ENCODE measurements around the gene PYY.
"Not testable (repeated sequence)": the region's sequence is repeated elsewhere in the genome, so short reads cannot be mapped to it uniquely, and the experiment has no call there.

The PYY gene

GRCh38 chr17:43942051-43942685 lies 11.6 kb downstream of the PYY start, which contains the start of gene PPY:
Gene PPY (minus strand): TSS chr17:43942476. CDS start chr17:43941654, 822 bp downstream.
- no peak for DNase-seq

- DNase-seq: no peak
Measured at GRCh38 chr17:43940630-43941029, 13.1 kb downstream of the PYY start.

GRCh38 chr17:43939886-43940285 lies 13.9 kb downstream of the PYY start:
- DNase-seq: no peak

GRCh38 chr17:43939452-43939851 lies 14.3 kb downstream of the PYY start:
- not testable (repeated sequence) for DNase-seq

- DNase-seq: no peak
Measured at GRCh38 chr17:43938838-43939182, 14.9 kb downstream of the PYY start.

GRCh38 chr17:43936434-43936833 lies 17.3 kb downstream of the PYY start:
- no peak for DNase-seq

- DNase-seq: no peak
Measured at GRCh38 chr17:43935926-43936261, 17.8 kb downstream of the PYY start.

- no peak for DNase-seq
Measured at GRCh38 chr17:43935204-43935925, 18.4 kb downstream of the PYY start.

- DNase-seq: no peak
Measured at GRCh38 chr17:43932923-43933322, 20.8 kb downstream of the PYY start.

GRCh38 chr17:43932357-43932756 lies 21.4 kb downstream of the PYY start:
- DNase-seq: no peak

GRCh38 chr17:43931062-43931571 lies 22.6 kb downstream of the PYY start:
- DNase-seq: no peak

GRCh38 chr17:43928609-43929008 lies 25.1 kb downstream of the PYY start:
- no peak for DNase-seq

GRCh38 chr17:43927929-43928328 lies 25.8 kb downstream of the PYY start:
- not testable (repeated sequence) for DNase-seq

- DNase-seq: no peak
Measured at GRCh38 chr17:43927060-43927864, 26.5 kb downstream of the PYY start.

GRCh38 chr17:43924558-43924957 lies 29.2 kb downstream of the PYY start:
- no peak for DNase-seq

GRCh38 chr17:43920500-43921095 lies 33.1 kb downstream of the PYY start:
- no peak for DNase-seq

- DNase-seq: no peak
Measured at GRCh38 chr17:43918026-43918389, 35.7 kb downstream of the PYY start.

GRCh38 chr17:43917348-43918025 lies 36.3 kb downstream of the PYY start:
- no peak for DNase-seq

- DNase-seq: no peak
Measured at GRCh38 chr17:43917016-43917347, 36.8 kb downstream of the PYY start.

- DNase-seq: no peak
Measured at GRCh38 chr17:43916385-43916784, 37.4 kb downstream of the PYY start.

- no peak for DNase-seq
Measured at GRCh38 chr17:43915559-43915958, 38.2 kb downstream of the PYY start.

- DNase-seq: no peak
Measured at GRCh38 chr17:43914451-43914850, 39.3 kb downstream of the PYY start.

- no peak for DNase-seq
Measured at GRCh38 chr17:43913584-43913983, 40.2 kb downstream of the PYY start.

Data from DMS153 (cell line).